HepG2 (cell line): ENCODE data around the gene HLF. TPM values are rescaled to one million over a fixed set of nuclear protein-coding genes. Genes with fewer than 3 reads are reported as not detected.

Experiments
- CBFB ChIP-seq: sonication (generic); formaldehyde crosslinking; IDR thresholded peaks from 2 replicates; pipeline ENCODE4 v1.4.0; 2020; ENCODE audit warnings: missing genetic modification reagents
- DNMT3B ChIP-seq: conservative IDR thresholded peaks from 2 replicates; pipeline ENCODE4 v1.6.1; 2016; ENCODE audit warnings: missing biosample characterization, control low read depth
- FOSL2 ChIP-seq: sonication (generic); formaldehyde crosslinking; IDR thresholded peaks from 2 replicates; pipeline ENCODE4 v1.4.0; 2020; ENCODE audit warnings: missing genetic modification reagents
- GABPB1 ChIP-seq: IDR thresholded peaks from 2 replicates; pipeline ENCODE4 v1.6.1; 2016; ENCODE audit warnings: mild to moderate bottlenecking, missing genetic modification reagents, moderate library complexity, missing compliant biosample characterization
- GTF2F1 ChIP-seq: fragments of 150-350 bp; IDR thresholded peaks from 2 replicates; pipeline ENCODE4 v1.6.1; 2014; ENCODE audit warnings: low read length
- KLF16 ChIP-seq, 2 experiments: sonication (generic) in 1 of 2; formaldehyde crosslinking in 1 of 2; IDR thresholded peaks; 2 replicates each; pipeline versions ENCODE4 v1.6.1 to v1.8.0; 2016 to 2023; ENCODE audit warnings: missing genetic modification reagents in 2 of 2, missing compliant biosample characterization in 1 of 2
- NFE2 ChIP-seq: sonication (generic); formaldehyde crosslinking; IDR thresholded peaks from 2 replicates; pipeline ENCODE4 v1.4.0; 2020; ENCODE audit warnings: missing genetic modification reagents
- NFE2L2 ChIP-seq: fragments of 150-350 bp; IDR thresholded peaks from 2 replicates; pipeline ENCODE4 v1.6.1; 2014; ENCODE audit warnings: low read length
- POLR2AphosphoS5 ChIP-seq: IDR thresholded peaks from 2 replicates; pipeline ENCODE4 v1.6.1; 2012; ENCODE audit warnings: low read depth, low read length
- SALL2 ChIP-seq: sonication (generic); formaldehyde crosslinking; IDR thresholded peaks from 2 replicates; pipeline ENCODE4 v1.8.1; 2023; ENCODE audit warnings: mild to moderate bottlenecking, missing genetic modification reagents, inconsistent platforms
- SIN3A ChIP-seq: IDR thresholded peaks from 2 replicates; pipeline ENCODE4 v1.6.1; 2011; ENCODE audit warnings: low read depth, mild to moderate bottlenecking, control low read depth, low read length, borderline replicate concordance
- ZFP82 ChIP-seq: sonication (generic); formaldehyde crosslinking; IDR thresholded peaks from 2 replicates; pipeline ENCODE4 v1.5.1; 2020; ENCODE audit warnings: mild to moderate bottlenecking, missing genetic modification reagents, borderline replicate concordance
- ZNF136 ChIP-seq: sonication (generic); formaldehyde crosslinking; IDR thresholded peaks from 2 replicates; pipeline ENCODE4 v1.8.1; 2022; ENCODE audit warnings: low read depth, mild to moderate bottlenecking, moderate library complexity, missing genetic modification reagents
- ZNF224 ChIP-seq: sonication (generic); formaldehyde crosslinking; IDR thresholded peaks from 2 replicates; pipeline ENCODE4 v1.5.0; 2020; ENCODE audit warnings: mild to moderate bottlenecking, missing genetic modification reagents
- ZNF230 ChIP-seq: sonication (generic); formaldehyde crosslinking; IDR thresholded peaks from 2 replicates; pipeline ENCODE4 v1.4.0; 2020; ENCODE audit warnings: mild to moderate bottlenecking, missing genetic modification reagents
- ZNF558 ChIP-seq: sonication (generic); formaldehyde crosslinking; IDR thresholded peaks from 2 replicates; pipeline ENCODE4 v1.9.0; 2022; ENCODE audit warnings: mild to moderate bottlenecking, missing genetic modification reagents, borderline replicate concordance
- ZNF775 ChIP-seq: sonication (generic); formaldehyde crosslinking; IDR thresholded peaks from 2 replicates; pipeline ENCODE4 v1.4.0; 2020; ENCODE audit warnings: missing genetic modification reagents, mild to moderate bottlenecking, moderate library complexity, borderline replicate concordance
- polyA plus RNA-seq, 8 experiments: library from polyadenylated mRNA; depleted of rRNA in 3 of 8; stranded (reverse) in 7 of 8; unstranded in 1 of 8; fragments of >200 nt; fragmentation: Illumina TruSeq in 4 of 8; extraction: Trizol in 4 of 8; gene quantifications; 2 replicates each; pipeline versions ENCODE4 v1.2.1 to v1.2.3, GENCODE V29; 2011 to 2016; ENCODE audit warnings: low read depth in 4 of 8, missing spikeins in 1 of 8, mixed read lengths in 1 of 8; ENCODE audit not compliant: insufficient read depth in 1 of 8
- total RNA-seq, 5 experiments: library from RNA; depleted of rRNA; stranded (reverse); fragments of >200 nt; fragmentation: Illumina TruSeq; extraction: Trizol; gene quantifications; 2 replicates each; pipeline ENCODE4 v1.2.3, GENCODE V29; 2016; ENCODE audit warnings: low read depth in 1 of 5
- TF ChIP-seq, protein P1 (sequence below): sonication (generic); formaldehyde crosslinking; IDR thresholded peaks from 2 replicates; pipeline ENCODE4 v1.8.0; 2022; ENCODE audit warnings: missing genetic modification reagents, low read depth, mild to moderate bottlenecking, borderline replicate concordance
- TF ChIP-seq, protein P2 (sequence below): sonication (generic); formaldehyde crosslinking; IDR thresholded peaks from 2 replicates; pipeline ENCODE4 v1.4.0; 2020; ENCODE audit warnings: mild to moderate bottlenecking, missing genetic modification reagents
- TF ChIP-seq, protein P3 (sequence below): sonication (generic); formaldehyde crosslinking; IDR thresholded peaks from 2 replicates; pipeline ENCODE4 v1.4.0; 2020; ENCODE audit warnings: mild to moderate bottlenecking, missing genetic modification reagents
- TF ChIP-seq, protein P4 (sequence below): sonication (generic); formaldehyde crosslinking; IDR thresholded peaks from 2 replicates; pipeline ENCODE4 v1.9.0; 2022; ENCODE audit warnings: low read depth, missing genetic modification reagents
- TF ChIP-seq, protein P5 (sequence below): sonication (generic); formaldehyde crosslinking; IDR thresholded peaks from 2 replicates; pipeline ENCODE4 v1.4.0; 2020; ENCODE audit warnings: missing genetic modification reagents
- TF ChIP-seq, protein P6 (sequence below): sonication (generic); formaldehyde crosslinking; IDR thresholded peaks from 2 replicates; pipeline ENCODE4 v1.8.0; 2022; ENCODE audit warnings: mild to moderate bottlenecking, missing genetic modification reagents, moderate library complexity
- TF ChIP-seq, protein P7 (sequence below): sonication (generic); IDR thresholded peaks from 2 replicates; pipeline ENCODE4 v1.6.1; 2016; ENCODE audit warnings: low read depth, borderline replicate concordance

Gene HLF
- total and polyA plus RNA-seq, 2 of the 13 experiments (the other 11 are each of a cell fraction or from before 2014, with no cell fraction given), result 202 to 346 TPM

DNA sequence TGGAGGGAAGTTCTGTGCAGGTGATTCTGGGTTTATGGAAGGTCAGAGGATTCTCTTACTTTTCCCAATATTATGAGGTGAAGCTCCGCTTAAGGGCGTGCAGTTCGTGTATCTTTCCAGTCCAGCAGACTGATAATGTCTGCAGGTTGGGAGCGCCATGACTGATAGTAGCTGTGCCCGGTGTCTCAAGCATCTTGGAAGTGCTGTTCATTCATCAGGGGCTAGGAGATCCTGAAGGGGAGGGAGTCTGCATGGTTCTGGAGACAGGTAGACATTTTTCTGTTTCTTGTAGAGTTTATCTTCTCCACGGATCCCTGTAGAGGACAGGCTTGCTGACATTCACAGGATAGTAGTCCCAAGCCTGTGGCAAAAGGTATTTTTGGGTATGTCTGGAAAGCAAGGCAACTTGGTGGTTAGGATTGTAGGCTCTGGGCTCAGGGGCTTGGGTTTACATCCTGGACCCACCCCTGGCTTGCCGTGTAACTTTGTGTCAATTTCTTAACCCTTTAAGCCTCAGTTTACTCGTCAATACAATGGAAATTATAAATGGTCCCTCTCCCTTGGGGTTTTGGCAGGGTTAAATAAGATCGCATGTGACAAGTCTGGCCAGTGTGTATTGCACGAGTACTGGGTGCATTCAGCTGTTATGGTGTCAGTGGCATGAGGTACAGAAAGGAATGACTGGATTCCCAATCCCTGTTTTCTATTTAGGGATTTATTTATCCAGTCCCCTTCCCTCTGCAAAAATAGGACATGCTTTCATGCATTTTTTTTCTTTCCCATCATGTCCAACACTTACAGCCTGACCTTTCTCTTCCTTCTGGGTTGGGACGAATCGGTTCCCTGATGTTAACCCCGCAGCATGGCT is 8.2 kb downstream of the HLF start (continued):
- TF ChIP-seq, protein P1, sequence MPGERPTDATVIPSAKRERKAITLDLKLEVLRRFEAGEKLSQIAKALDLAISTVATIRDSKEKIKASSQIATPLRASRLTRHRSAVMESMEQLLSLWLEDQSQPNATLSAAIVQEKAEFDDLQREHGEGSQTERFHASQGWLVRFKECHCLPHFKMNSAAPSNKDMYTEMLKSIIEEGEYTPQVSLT (CRISPR knock-in tag), result no peak
- TF ChIP-seq, protein P2, sequence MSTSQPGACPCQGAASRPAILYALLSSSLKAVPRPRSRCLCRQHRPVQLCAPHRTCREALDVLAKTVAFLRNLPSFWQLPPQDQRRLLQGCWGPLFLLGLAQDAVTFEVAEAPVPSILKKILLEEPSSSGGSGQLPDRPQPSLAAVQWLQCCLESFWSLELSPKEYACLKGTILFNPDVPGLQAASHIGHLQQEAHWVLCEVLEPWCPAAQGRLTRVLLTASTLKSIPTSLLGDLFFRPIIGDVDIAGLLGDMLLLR, result no peak
- TF ChIP-seq, protein P3, sequence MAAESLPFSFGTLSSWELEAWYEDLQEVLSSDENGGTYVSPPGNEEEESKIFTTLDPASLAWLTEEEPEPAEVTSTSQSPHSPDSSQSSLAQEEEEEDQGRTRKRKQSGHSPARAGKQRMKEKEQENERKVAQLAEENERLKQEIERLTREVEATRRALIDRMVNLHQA (CRISPR knock-in tag), result no peak
- TF ChIP-seq ZNF136 (CRISPR knock-in tag) (no peak), SIN3A (no peak), ZNF775 (no peak), GABPB1 (CRISPR knock-in tag) (no peak), ZNF558 (CRISPR knock-in tag) (peak; percentile 86; the same call in 1 of the 2 replicates), NFE2L2 (no peak), NFE2 (CRISPR knock-in tag) (no peak), ZNF224 (CRISPR knock-in tag) (0 out of 2 replicates have a peak, but pooled peaks have one; percentile 13), FOSL2 (no peak), POLR2AphosphoS5 (peak; percentile 39; the same call in 1 of the 2 replicates), CBFB (CRISPR knock-in tag) (no peak), SALL2 (CRISPR knock-in tag) (no peak; the same call in 1 of the 2 replicates), GTF2F1 (no peak), ZNF230 (no peak), DNMT3B (CRISPR knock-in tag) (peak; percentile 81; the same call in 1 of the 2 replicates), ZFP82 (no peak), KLF16 (CRISPR knock-in tag; IDR thresholded peaks at IDR 0.05) (no peak; a peak in 1 of 4 replicates)
- TF ChIP-seq, protein P4, sequence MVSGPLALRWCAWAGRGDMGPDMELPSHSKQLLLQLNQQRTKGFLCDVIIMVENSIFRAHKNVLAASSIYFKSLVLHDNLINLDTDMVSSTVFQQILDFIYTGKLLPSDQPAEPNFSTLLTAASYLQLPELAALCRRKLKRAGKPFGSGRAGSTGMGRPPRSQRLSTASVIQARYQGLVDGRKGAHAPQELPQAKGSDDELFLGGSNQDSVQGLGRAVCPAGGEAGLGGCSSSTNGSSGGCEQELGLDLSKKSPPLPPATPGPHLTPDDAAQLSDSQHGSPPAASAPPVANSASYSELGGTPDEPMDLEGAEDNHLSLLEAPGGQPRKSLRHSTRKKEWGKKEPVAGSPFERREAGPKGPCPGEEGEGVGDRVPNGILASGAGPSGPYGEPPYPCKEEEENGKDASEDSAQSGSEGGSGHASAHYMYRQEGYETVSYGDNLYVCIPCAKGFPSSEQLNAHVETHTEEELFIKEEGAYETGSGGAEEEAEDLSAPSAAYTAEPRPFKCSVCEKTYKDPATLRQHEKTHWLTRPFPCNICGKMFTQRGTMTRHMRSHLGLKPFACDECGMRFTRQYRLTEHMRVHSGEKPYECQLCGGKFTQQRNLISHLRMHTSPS (CRISPR knock-in tag), result no peak
- TF ChIP-seq, protein P5, sequence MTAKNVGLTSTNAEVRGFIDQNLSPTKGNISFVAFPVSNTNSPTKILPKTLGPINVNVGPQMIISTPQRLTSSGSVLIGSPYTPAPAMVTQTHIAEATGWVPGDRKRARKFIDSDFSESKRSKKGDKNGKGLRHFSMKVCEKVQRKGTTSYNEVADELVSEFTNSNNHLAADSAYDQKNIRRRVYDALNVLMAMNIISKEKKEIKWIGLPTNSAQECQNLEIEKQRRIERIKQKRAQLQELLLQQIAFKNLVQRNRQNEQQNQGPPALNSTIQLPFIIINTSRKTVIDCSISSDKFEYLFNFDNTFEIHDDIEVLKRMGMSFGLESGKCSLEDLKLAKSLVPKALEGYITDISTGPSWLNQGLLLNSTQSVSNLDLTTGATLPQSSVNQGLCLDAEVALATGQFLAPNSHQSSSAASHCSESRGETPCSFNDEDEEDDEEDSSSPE (CRISPR knock-in tag), result no peak
- TF ChIP-seq, protein P6, sequence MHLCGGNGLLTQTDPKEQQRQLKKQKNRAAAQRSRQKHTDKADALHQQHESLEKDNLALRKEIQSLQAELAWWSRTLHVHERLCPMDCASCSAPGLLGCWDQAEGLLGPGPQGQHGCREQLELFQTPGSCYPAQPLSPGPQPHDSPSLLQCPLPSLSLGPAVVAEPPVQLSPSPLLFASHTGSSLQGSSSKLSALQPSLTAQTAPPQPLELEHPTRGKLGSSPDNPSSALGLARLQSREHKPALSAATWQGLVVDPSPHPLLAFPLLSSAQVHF (CRISPR knock-in tag), result no peak
- TF ChIP-seq, protein P7, sequence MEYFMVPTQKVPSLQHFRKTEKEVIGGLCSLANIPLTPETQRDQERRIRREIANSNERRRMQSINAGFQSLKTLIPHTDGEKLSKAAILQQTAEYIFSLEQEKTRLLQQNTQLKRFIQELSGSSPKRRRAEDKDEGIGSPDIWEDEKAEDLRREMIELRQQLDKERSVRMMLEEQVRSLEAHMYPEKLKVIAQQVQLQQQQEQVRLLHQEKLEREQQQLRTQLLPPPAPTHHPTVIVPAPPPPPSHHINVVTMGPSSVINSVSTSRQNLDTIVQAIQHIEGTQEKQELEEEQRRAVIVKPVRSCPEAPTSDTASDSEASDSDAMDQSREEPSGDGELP, result 0 out of 2 replicates have a peak, but pooled peaks have one; percentile 25
